ENCODE results near the gene RAB31. TPM values are rescaled to one million over a fixed set of nuclear protein-coding genes. Genes with fewer than 3 reads are reported as not detected.

Gene RAB31
- total RNA-seq, 4 donors from 2014 or later = 24.5 to 91.6 (median 70.2) TPM

GRCh38 chr18:9765501-9765900 is 57.4 kb downstream of the RAB31 start:
- TF ChIP-seq CTCF (IDR thresholded peaks at IDR 0.05; ENCODE audit: low read depth) = no peak

GRCh38 chr18:9766076-9766481 is 58.0 kb downstream of the RAB31 start:
- TF ChIP-seq CTCF (IDR thresholded peaks at IDR 0.05; ENCODE audit: low read depth) = no peak

- TF ChIP-seq CTCF (IDR thresholded peaks at IDR 0.05; ENCODE audit: low read depth) = no peak
Observed at GRCh38 chr18:9766740-9767139, 58.6 kb downstream of the RAB31 start.

GRCh38 chr18:9771261-9771976 is 63.3 kb downstream of the RAB31 start:
- no peak for TF ChIP-seq CTCF (IDR thresholded peaks at IDR 0.05; ENCODE audit: low read depth)

GRCh38 chr18:9771977-9772660 is 64.0 kb downstream of the RAB31 start:
- no peak for TF ChIP-seq CTCF (IDR thresholded peaks at IDR 0.05; ENCODE audit: low read depth)

- TF ChIP-seq CTCF (IDR thresholded peaks at IDR 0.05; ENCODE audit: low read depth) = no peak
Observed at GRCh38 chr18:9772847-9773677, 65.0 kb downstream of the RAB31 start.

GRCh38 chr18:9774150-9774549 is 66.0 kb downstream of the RAB31 start:
- TF ChIP-seq CTCF (IDR thresholded peaks at IDR 0.05; ENCODE audit: low read depth) = no peak
